ENCODE measurements around the gene TSC22D2.

TSC22D2 gene

DNA sequence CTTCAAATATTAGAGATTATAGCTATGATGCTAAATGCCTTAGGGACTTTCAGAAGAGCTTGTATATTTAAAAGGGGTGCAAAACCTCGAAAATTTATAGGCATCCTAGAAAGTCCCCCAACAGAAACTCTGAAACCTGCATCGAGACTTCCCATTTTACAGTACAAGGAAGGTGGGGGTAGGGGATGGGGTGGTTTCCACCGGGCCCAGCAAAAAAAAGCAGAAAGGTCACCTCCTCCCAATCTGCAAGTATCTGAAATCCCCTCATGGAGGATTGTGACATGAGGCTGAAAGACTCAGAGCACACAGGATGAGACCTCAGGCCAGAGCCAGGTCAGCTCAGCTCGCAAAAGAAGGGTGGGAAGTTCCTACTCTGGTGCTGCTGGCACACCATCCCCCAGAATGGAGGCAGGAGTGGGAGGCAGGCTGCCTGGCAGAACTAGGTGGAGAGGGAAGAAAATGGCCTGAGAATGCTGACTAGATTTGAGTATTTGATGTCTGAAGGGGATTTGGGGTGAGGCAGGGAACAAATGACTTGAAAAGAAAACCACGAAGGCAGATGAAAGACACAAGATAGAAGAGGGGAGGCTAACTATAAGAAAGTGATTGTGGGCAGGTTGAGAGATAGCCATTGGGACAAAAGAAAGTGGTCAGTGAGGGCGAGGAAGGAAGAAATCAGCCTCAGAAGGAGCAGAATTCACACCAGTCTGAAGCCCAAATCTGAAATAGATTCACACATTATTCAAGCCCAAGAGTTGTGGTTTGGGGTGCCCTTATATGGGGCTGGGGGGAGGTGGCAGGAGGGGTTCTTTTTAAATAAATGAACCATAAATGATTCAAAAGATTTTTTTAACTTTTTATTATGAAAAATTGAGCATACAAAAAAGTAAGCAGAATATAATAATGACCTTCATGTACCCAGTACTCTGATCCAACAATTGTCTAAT lies 22.5 kb upstream of the TSC22D2 start:
- no peak for DNase-seq (ENCODE audit: low read depth, low spot score)

- DNase-seq (ENCODE audit: low read depth, low spot score), result no peak
Measured at GRCh38 chr3:150388498-150389418, 19.3 kb upstream of the TSC22D2 start.

- no peak for DNase-seq (ENCODE audit: low read depth, low spot score)
Measured at GRCh38 chr3:150390087-150390486, 18.0 kb upstream of the TSC22D2 start.

DNA sequence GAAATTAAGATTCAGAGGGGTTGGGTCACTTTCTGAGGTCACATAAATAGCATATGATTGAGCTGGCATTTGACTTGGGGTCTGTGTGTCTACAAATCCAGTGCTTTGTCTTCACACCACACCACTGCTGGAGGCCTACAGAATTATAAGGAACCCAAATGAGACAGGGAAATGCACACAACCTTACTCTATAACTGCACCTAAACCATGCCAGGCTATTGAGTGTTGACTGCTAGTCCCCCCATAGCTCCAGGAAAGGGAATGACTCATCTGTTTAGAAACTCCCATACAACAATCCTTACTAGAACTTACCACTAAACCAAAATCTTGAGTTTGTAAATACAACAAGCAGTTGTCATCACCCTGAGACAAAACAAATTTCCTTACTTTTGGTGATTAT lies 16.9 kb upstream of the TSC22D2 start:
- no peak for DNase-seq (ENCODE audit: low read depth, low spot score)

GRCh38 chr3:150393745-150394144 lies 14.4 kb upstream of the TSC22D2 start:
- no peak for DNase-seq (ENCODE audit: low read depth, low spot score)

DNA sequence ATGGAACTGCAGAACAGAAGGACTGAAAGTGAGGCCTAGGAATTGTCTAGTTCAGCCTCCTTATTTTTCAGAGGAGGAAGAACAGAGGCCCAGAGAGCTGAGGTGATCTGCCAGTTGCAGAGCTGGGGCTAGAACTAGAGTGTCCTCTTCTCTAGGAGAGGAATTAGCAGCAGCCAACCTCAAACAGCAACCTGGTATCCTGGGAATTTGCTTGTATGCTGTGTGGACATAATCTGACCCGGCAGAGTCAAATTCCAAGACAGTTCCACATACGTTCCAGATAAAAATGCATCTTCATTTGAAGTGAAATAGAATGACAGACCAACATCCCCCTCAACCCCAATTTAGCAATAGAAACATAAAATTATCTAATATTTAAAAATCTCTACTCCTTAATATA lies 13.5 kb upstream of the TSC22D2 start:
- no peak for DNase-seq (ENCODE audit: low read depth, low spot score)

- DNase-seq (ENCODE audit: low read depth, low spot score), result no peak
Measured at GRCh38 chr3:150396491-150396890, 11.6 kb upstream of the TSC22D2 start.

DNA sequence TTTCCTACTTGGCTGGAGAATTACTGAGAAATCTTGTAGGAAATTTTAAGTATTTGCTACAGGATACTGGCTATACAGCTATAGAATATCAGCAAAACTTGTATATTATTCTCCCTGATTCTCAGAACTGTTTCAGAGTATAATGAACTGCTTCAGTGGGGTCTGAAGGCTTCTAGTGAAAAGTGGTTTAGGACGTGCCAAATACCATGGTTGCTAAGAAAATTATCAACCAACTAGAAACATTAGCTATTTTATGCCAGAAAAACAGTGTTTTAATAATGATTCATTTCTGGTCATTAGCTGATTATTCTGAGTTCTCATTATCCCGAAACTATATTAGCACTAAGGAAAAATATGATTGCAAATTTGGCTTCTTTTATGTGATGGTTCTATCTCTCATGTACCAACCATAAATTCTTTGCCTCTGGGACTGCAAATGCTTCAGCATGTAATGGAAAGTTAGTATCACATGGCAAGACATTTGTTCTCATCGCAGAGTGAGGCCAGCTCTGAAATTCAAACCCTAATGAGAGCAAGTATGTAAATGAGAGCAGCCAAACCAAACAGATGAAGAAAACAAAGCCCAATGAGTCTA lies 11.0 kb upstream of the TSC22D2 start:
- DNase-seq (ENCODE audit: low read depth, low spot score), result no peak

DNA sequence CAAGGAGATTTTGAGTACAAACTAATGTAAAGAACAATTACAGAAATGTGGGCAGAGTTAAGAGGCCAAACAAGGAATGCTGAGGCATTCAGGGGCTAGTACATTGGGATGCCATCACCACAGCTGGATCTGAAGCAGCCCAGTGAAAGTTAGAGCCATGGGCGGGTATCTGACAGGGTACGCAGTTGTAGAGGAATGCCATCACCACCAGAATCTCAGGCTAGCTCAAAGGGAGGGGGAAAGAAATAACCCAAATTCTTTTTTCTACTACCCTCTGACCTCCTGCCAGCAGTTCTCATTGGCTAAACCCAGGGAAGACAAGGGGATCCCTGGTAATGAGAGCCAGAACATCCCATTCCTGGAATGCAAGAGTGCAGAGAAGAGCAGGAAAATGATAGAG lies 9.0 kb upstream of the TSC22D2 start:
- DNase-seq (ENCODE audit: low read depth, low spot score), result no peak

DNA sequence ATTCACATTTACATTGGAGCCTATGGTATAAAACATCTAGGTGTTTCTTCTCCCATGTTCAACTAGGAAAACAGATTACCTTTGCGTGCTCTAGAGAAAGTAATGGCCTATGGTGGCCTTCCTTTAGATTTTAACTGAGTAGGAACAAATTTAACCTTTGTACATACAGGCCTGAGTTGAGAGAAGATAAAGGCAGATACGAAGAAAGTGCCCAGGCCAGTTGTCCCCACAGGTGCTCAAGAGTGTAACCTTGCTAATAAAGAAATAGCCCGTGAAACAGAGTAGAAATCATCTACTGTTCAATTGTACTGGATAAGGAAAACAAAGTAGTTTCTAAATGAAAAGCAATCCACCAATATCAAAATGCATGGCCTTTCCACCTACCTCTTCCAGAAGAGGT lies 6.8 kb upstream of the TSC22D2 start:
- no peak for DNase-seq (ENCODE audit: low read depth, low spot score)

GRCh38 chr3:150402217-150402616 lies 5.9 kb upstream of the TSC22D2 start:
- no peak for DNase-seq (ENCODE audit: low read depth, low spot score)

DNA sequence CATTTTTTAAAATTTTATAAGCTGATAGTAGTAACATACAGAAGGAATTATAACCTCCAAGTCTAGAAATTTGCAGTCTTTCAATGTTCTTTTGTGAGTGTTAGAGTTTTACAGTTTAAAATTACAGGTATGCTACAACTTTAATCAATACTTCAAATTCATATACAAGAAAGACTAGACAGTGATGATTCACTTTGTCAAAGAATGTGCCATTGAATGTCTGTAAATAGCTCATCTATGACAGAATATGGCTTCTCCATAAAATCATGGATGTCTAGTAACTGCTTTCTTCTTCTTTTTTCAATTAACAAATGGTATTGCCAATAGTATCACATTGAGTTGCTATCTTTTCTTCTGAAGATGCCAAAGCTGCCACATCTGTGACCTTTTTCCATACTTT lies 4.1 kb upstream of the TSC22D2 start:
- DNase-seq (ENCODE audit: low read depth, low spot score), result no peak

- no peak for DNase-seq (ENCODE audit: low read depth, low spot score)
Measured at GRCh38 chr3:150407051-150407807, 869 bp upstream of the TSC22D2 start.

- DNase-seq (ENCODE audit: low read depth, low spot score), result no peak
Measured at GRCh38 chr3:150407808-150408220, 284 bp upstream of the TSC22D2 start.

DNA sequence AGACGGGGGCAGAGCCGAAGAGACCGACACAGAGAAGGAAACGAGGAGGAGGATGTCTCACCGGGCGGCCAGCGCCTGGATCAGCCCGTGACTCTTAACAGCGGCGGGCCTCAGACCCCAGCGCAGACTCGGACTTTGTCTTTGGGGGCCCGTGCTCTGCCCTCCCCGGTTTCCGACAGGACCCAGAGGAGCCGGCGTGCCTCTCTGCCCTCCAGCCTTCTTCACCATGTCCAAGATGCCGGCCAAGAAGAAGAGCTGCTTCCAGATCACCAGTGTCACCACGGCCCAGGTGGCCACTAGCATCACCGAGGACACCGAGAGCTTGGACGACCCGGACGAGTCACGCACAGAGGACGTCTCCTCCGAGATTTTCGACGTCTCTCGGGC lies 1.0 kb downstream of the TSC22D2 start:
- DNase-seq (ENCODE audit: low read depth, low spot score), result no peak

- no peak for DNase-seq (ENCODE audit: low read depth, low spot score)
Measured at GRCh38 chr3:150409512-150410310, 1.6 kb downstream of the TSC22D2 start.

- no peak for DNase-seq (ENCODE audit: low read depth, low spot score)
Measured at GRCh38 chr3:150410311-150411105, 2.4 kb downstream of the TSC22D2 start.

DNA sequence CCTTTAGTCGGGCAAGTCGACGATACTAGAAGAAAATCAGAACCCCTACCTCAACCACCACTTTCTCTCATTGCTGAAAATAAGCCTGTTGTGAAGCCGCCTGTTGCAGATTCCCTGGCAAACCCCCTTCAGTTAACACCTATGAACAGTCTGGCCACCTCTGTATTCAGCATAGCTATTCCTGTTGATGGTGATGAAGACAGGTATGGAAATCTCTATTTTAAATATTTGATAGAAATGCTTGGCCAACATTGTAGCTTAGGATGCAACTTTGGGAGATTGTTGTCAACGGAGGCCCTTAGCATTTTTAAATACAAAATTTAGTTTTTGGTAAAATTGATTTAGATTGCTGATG lies 3.0 kb downstream of the TSC22D2 start:
- no peak for DNase-seq (ENCODE audit: low read depth, low spot score)

GRCh38 chr3:150411546-150411945 lies 3.4 kb downstream of the TSC22D2 start:
- no peak for DNase-seq (ENCODE audit: low read depth, low spot score)

DNA sequence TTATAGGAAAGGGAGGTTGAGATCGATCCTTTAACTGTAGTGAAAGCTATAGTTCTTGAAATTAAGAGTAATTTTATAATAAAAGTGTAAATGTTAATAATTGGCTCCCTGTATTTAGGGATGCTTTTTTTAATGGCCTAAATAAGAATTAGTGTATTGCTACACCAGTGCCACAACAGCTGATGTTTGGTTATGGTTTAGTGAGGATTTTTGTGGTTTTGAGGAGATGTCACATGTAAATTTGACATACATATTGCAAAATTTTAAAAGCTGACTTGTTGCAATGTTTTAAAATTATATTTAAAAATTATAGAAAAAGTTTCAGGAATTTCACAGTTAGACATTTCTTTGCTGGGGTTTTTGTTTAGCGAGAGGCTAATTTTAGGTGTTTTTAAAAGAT lies 3.9 kb downstream of the TSC22D2 start:
- no peak for DNase-seq (ENCODE audit: low read depth, low spot score)
